Breast epithelium (tissue), 3 donors: ENCODE results near the gene IFNA14.

ENCODE experiments used
- CTCF ChIP-seq, 3 donors: fragments of 450-650 bp; IDR thresholded peaks; one replicate each; pipeline ENCODE4 v1.5.1; 2016 to 2017; ENCODE audit warnings: antibody characterized with exemption in 3 of 3, mild to moderate bottlenecking in 3 of 3, moderate library complexity in 3 of 3
- POLR2A ChIP-seq: fragments of 450-650 bp; IDR thresholded peaks from one replicate; pipeline ENCODE4 v1.6.1; 2016; ENCODE audit warnings: antibody characterized with exemption, mild to moderate bottlenecking, moderate library complexity
- POLR2AphosphoS5 ChIP-seq, 3 donors: sonication (generic); formaldehyde crosslinking; IDR thresholded peaks; one replicate each; pipeline ENCODE4 v1.6.1; 2017; ENCODE audit warnings: antibody characterized with exemption in 3 of 3

DNA sequence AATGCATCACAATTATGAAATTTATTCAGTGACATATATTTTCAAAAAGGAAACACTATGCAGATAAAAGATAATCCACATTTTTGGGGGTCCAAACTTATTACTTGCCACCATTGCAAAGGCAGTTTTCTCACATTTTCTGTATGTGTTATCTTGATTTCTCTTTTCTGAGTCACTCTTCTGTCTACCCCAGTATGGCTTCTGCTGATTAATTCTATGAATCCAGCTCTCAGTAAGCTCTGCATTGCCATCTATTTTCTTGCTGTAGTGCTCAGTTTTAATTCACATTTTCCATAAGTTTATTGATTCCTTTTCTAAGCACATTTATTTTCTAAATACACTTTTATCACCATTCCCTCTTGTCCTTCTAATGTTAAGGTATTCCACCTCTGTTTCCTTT is 34.6 kb downstream of the IFNA14 start:
- TF ChIP-seq POLR2AphosphoS5 (IDR thresholded peaks at IDR 0.05) (no peak), CTCF (IDR thresholded peaks at IDR 0.05) (no peak), POLR2A (no peak)
